Measurements from ENCODE around the gene SIRT4.

GRCh38 chr12:120283318-120283717 is 18.8 kb upstream of the SIRT4 start:
- TF ChIP-seq TARDBP (IDR thresholded peaks at IDR 0.05): no peak
- TF ChIP-seq SUZ12 (IDR thresholded peaks at IDR 0.05): no peak
- TF ChIP-seq FOXK2 (IDR thresholded peaks at IDR 0.05): no peak
- TF ChIP-seq BHLHE40 (IDR thresholded peaks at IDR 0.05; ENCODE audit: borderline replicate concordance): no peak
- no peak for TF ChIP-seq FOXA1 (IDR thresholded peaks at IDR 0.05)
- TF ChIP-seq CTBP1 (IDR thresholded peaks at IDR 0.05; ENCODE audit: borderline replicate concordance): no peak
- TF ChIP-seq HDGF (IDR thresholded peaks at IDR 0.05; ENCODE audit: borderline replicate concordance): no peak
- TF ChIP-seq FOXM1 (IDR thresholded peaks at IDR 0.05; ENCODE audit: borderline replicate concordance): no peak
- no peak for TF ChIP-seq LEF1 (IDR thresholded peaks at IDR 0.05; ENCODE audit: borderline replicate concordance)
- TF ChIP-seq SP1 (IDR thresholded peaks at IDR 0.05): no peak
- TF ChIP-seq NFRKB (IDR thresholded peaks at IDR 0.05): no peak
- no peak for TF ChIP-seq ZNF384 (IDR thresholded peaks at IDR 0.05)
- no peak for TF ChIP-seq ELF4 (IDR thresholded peaks at IDR 0.05)

Data from HEK293T (cell line).